C4-2B (cell line): Measurements from ENCODE around the gene CNIH2.

Experiments used
- ZFX ChIP-seq: fragments of 450-650 bp; IDR thresholded peaks from 2 replicates; pipeline ENCODE4 v1.6.1; 2017
- TF ChIP-seq, protein P1 (sequence below): fragments of 450-650 bp; conservative IDR thresholded peaks from 2 replicates; pipeline ENCODE4 v1.5.1; 2017; ENCODE audit warnings: mild to moderate bottlenecking

DNA sequence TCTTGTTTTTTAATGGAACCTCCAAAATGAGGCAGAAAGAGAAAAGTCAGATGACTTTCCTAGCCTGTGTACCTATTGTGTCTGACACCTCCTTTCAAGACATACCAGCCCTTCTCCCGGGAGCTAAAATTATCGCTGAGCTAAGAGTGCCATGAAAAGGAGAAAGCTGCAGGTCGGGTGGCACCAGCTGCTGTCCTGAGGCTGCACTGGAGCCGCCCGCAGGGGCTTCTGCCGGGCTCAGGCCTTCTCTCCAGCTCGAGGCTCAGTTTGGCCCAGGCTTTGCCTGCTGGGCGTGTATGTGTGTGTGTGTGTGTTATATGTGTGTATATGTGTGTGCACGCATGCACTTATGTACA, 37.2 kb upstream of the CNIH2 start:
- TF ChIP-seq, protein P1, sequence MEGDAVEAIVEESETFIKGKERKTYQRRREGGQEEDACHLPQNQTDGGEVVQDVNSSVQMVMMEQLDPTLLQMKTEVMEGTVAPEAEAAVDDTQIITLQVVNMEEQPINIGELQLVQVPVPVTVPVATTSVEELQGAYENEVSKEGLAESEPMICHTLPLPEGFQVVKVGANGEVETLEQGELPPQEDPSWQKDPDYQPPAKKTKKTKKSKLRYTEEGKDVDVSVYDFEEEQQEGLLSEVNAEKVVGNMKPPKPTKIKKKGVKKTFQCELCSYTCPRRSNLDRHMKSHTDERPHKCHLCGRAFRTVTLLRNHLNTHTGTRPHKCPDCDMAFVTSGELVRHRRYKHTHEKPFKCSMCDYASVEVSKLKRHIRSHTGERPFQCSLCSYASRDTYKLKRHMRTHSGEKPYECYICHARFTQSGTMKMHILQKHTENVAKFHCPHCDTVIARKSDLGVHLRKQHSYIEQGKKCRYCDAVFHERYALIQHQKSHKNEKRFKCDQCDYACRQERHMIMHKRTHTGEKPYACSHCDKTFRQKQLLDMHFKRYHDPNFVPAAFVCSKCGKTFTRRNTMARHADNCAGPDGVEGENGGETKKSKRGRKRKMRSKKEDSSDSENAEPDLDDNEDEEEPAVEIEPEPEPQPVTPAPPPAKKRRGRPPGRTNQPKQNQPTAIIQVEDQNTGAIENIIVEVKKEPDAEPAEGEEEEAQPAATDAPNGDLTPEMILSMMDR, result no peak
- TF ChIP-seq ZFX, result no peak
